GM13976 (cell line): Measurements from ENCODE around the gene STPG1.

ENCODE experiments used
- DNase-seq: peaks from one replicate; pipeline ENCODE4 v3.0.0; 2012; ENCODE audit warnings: low spot score
- CTCF ChIP-seq: IDR thresholded peaks from 2 replicates; pipeline ENCODE4 v1.5.1; 2012; ENCODE audit warnings: borderline replicate concordance, mild to moderate bottlenecking; ENCODE audit not compliant: insufficient read depth; ENCODE audit errors: extremely low read depth, missing control alignments, control extremely low read depth
- in situ Hi-C: fragments of 300-500 bp; cut with MboI; formaldehyde crosslinking; loops from one replicate; pipeline ENCODE4 v1.12.0; 2022; ENCODE audit warnings: low sequenced_read_pairs, mixed read lengths, inconsistent platforms; ENCODE audit not compliant: unreplicated experiment

The STPG1 gene

GRCh38 chr1:24341260-24341659 is 72.3 kb downstream of the STPG1 start:
- no peak for DNase-seq
- TF ChIP-seq CTCF: no peak
- in situ Hi-C loops: no loop called here

DNA sequence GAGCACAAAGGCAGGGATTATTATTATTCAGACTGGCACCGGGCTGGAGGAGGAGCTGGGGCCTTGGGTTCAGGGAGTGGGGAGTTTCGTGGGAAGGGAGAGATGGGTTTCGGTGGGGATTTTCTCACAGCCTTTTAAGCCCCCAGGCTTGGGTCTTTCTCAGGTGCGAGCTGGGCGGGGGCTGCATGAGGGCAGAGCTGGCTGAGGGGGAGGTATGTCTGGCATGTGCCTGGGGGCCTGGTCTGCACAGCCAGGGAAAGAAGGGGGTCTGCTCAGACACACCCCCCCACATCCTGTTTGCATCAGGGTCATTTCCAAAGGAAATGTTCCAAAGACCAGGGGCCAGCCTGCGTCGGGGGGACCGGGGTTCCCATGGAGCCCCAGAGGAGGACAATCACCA is 72.8 kb downstream of the STPG1 start:
- in situ Hi-C loops: no loop called here
- no peak for TF ChIP-seq CTCF
- DNase-seq: no peak

- no peak for TF ChIP-seq CTCF
- in situ Hi-C loops: no loop called here
- DNase-seq: no peak
Observed at GRCh38 chr1:24339996-24340395, 73.6 kb downstream of the STPG1 start.

GRCh38 chr1:24338447-24338846 is 75.1 kb downstream of the STPG1 start:
- in situ Hi-C loops: no loop called here
- no peak for TF ChIP-seq CTCF
- no peak for DNase-seq

DNA sequence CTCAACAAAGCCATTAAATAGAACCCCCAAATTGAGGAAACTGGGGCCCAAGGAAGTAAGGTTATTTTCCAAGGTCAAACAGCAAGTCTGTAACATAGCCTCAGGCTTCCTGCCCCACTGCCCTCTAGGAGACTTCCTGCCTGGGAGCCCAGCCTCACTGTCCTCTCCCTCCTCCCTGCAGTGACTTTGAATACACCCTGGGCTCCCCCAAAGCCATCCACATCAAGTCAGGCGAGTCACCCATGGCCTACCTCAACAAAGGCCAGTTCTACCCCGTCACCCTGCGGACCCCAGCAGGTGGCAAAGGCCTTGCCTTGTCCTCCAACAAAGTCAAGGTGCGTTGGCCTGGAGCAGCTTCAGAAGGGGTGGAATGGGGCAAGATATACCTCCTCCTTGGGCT is 76.1 kb downstream of the STPG1 start:
- TF ChIP-seq CTCF: no peak
- no peak for DNase-seq
- in situ Hi-C loops: no loop called here

DNA sequence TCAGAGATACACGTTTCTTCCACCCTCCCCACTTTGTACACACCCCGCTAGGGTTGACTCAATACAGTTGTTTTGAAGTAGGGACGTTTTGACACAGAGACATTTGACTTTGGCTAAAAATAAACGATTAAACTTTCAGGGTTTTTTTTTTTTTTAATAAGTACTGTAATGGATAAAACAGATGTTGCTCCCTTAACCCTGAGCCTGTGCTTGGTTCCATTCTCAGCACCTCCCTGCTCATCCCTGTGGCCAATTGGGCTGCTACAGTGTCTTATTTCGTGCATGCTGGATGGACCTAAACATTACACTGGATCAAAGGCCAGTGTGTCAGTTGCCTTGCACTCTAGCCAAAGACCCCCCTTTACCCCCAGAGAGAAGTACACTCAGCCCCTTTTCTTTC is 77.5 kb downstream of the STPG1 start:
- in situ Hi-C loops: no loop called here
- no peak for TF ChIP-seq CTCF
- no peak for DNase-seq
